GM19463 (cell line): ENCODE results near the gene DFFA.
"Not testable (repeated sequence)": the region's sequence is repeated elsewhere in the genome, so short reads cannot be mapped to it uniquely, and the experiment has no call there.

Experiments
- ATAC-seq: cut with Tn5 transposase; IDR thresholded peaks from one replicate; pipeline ENCODE4 v1.9.1; 2021; ENCODE audit warnings: mild to moderate bottlenecking, moderate library complexity; ENCODE audit not compliant: unreplicated experiment

The DFFA gene

DNA sequence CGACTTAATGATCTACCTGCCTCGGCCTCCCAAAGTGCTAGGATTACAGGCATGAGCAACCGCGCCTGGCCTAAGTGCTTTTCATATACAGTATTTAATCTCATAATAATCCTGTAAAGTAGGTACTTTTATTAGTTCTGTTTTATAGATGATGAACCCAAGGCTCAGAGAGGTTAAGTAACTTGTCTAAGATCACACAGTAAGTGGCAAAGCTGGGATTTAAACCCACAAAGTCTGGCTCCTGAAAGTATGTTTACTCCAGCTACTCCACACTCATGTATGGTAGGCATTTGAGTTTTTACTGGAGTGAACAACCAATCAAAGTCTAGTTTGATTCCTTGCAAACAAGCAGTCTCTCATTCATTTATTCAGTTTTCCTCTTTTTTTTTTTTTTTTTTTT, 2.3 kb downstream of the DFFA start:
- no peak for ATAC-seq

DNA sequence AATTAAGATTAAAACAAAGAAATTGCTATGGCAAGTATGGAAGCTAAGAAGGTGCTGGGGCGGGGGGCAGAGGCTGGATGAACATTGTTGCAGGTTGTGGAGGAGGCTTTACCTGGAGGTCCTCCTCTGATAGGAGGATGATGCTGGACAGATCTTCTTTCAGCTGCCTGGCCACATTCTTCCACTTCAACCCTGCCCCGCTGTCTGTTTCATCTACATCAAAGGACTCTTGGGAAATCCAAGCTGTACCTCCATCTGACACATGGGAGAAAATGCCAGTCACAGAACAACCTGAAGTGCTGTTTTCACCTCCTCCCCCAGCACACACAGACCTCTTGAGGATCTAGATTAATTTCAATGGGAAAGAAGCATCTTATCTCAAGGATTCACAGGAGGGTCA, 5.3 kb downstream of the DFFA start:
- no peak for ATAC-seq

GRCh38 chr1:10459184-10459583, 13.1 kb downstream of the DFFA start:
- ATAC-seq, result no peak

DNA sequence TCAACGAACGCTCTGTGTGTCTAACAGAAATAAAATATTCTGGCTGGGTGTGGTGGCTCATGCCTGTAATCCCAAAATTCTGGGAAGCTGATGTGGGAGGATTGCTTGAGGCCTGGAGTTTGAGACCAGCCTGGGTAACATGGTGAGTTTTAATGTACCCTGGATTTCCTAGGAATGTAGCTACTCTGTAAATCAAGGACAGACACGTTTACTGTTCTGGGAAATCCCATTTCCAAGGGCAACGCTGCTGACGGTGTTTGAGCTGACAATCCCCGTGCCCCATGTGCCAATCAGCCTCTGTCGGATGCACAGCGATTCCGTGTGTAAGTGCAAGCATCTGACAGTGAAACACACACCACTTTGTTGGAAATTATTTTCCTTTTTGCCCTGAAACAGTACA, 14.5 kb downstream of the DFFA start:
- no peak for ATAC-seq

DNA sequence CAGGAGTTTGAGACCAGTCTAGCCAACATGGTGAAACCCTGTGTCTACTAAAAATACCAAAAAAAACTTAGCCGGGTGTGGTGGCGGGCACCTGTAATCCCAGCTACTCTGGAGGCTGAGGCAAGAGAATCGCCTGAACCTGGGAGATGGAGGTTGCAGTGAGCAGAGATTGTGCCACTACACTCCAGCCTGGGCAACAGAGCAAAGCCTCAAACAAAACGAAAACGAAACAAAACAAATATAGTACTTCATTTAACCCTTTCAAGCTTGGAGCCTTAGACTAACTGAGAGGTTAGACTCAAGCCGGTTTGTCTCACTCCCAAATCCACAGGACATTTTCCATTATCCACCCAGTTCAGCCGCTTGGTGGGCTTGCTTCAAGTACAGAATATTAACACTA, 14.9 kb downstream of the DFFA start:
- not testable (repeated sequence) for ATAC-seq

DNA sequence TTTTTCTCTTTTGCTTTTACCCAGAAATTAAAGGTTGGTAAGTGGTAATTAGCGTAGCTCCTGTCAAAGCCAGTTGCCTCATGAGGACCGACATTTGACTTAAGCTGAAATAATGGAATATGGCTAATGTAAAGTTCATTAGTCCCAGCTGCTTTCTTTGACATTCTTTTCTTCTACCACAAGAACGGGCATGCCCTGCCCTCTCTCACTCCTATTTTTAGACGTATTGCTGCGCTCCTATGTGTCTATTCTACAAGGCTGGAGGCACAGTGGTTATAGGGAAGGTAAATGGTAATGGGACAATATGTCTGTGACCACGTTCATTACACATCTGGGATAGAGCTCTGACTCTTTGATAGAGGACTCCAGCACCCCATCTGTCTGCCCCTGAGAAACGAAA, 15.7 kb downstream of the DFFA start:
- no peak for ATAC-seq

- no peak for ATAC-seq
Observed at GRCh38 chr1:10456048-10456447, 16.3 kb downstream of the DFFA start.

DNA sequence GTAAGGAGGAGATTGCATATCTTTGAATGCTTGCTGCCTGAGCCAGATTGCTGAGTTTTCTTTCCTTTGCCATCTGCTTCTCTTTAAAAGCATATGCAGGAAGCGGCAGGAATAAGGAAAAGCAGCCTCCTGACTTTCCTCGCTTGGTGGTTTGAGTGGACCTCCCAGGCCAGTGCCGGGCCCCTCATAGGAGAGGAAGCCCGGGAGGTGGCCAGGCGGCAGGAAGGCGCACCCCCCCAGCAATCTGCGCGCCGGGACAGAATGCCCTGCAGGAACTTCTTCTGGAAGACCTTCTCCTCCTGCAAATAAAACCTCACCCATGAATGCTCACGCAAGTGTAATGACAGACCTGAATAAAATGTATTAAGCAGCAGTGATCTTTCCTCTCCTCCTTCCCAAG, 21.0 kb downstream of the DFFA start:
- ATAC-seq, result no peak

DNA sequence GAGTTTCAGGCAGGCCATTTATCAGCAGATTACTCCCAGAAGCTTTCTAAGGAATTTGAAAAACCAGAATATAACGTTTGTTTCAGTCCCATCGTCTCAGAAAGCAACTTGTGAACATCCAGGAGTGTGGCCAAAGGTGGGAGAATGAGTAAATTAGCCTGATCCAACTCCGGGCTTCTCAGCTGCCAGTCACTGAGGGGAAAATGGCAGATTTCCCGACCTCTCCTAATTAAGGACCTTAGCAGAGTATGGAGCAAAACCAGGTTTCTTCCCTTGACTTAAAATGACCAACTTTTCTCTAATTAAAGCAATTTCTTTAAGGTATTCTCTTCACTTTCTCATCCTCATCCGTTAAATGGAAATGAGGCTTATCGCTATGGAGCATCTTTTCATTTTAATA, 21.5 kb downstream of the DFFA start:
- ATAC-seq, result no peak

- ATAC-seq, result no peak
Observed at GRCh38 chr1:10450156-10450814, 22.0 kb downstream of the DFFA start.

GRCh38 chr1:10449751-10450150, 22.6 kb downstream of the DFFA start, which contains the start of gene CORT:
CORT (plus strand) TSS chr1:10450031; CDS start chr1:10450224, 193 bp downstream.
- no peak for ATAC-seq

GRCh38 chr1:10446790-10447422, 25.4 kb downstream of the DFFA start:
- ATAC-seq, result no peak

DNA sequence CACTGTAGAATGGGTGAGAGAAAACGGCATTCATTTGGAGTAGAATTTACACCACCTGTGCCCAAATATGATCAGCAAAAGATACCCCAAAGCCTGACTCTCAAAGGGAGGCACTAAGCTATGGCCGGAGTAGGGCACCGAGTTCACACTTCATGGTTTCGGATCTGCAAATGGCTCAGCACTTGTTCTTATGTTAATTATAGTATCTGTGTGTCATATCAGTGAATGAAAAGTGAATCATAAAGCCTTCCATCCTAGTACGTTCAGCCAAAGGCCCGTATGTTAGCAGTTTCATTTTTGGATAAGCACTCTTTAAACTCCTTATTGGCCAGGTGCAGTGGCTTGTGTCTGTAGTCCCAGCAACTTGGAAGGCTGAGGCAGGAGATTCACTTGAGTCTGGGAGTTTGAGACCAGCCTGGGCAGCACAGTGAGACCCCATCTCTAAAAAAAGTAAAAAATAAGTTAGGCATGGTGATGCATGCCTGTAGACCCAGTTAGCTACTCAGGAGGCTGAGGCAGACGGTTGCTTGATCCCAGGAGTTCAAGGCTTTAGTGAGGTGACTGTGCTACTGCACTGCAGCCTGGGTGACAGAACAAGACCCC, 27.4 kb downstream of the DFFA start:
- ATAC-seq, result no peak

- ATAC-seq, result no peak
Observed at GRCh38 chr1:10444248-10444647, 28.1 kb downstream of the DFFA start.

- no peak for ATAC-seq
Observed at GRCh38 chr1:10440794-10441193, 31.5 kb downstream of the DFFA start.

DNA sequence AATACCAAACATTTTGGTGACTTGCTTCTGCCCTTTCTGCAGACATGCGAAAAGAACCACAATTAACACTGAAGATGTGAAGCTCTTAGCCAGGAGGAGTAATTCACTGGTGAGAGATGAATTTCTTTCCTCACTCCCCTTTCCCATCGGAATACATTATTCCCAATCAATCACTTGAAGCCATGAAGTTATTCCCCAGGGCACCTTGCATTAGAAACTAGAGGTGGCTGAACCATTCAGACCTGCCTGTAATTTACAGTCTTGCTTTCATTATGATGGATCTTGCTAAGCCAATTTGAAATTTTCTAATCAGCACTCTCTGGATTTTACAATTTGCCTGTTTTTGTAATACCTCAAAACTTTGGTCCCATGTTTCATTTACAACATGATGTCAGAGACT, 32.0 kb downstream of the DFFA start:
- ATAC-seq, result no peak

DNA sequence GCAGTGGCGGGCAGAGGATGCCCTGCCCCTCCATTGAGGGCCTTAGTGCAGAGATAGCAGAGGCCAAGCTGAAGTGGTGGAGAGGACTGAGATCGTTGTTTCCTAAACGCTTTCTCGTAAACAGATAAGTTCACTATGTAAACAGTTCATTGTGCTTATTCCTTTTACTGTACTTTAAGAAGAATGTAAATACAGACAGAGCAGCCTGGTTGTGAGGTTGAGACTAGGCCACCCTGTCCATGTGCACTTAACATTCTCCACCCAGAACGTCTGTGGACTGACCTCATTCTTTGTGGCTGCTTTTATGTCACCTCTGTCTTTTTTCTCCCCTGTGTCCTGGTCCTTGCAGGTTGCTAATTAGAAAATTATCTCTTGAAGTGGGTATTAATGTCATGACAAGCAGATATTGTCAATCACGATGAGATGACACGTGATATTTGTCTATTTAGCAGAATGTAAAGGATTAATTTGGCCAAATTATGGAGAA, 33.6 kb downstream of the DFFA start:
- no peak for ATAC-seq

GRCh38 chr1:10437052-10437451, 35.3 kb downstream of the DFFA start:
- no peak for ATAC-seq

DNA sequence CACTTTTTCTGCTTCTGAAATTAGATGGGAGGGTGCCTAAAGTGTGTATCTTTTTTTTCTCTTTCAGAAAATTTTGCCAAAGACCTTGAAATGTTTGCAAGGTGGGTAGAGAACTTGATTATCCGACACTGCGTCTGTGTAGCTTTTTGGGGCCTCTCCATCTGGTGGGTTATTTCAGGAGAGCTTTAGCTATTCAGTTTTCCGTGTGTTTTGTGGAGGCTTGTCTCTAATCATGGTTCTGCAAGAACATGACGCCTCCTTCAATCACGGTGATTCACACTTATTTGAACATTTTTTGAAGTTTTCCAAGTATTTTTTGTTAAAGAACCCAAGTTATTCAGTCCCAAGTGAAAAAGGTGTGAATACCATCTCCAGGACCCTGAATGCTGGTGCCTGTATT, 37.7 kb downstream of the DFFA start:
- no peak for ATAC-seq

DNA sequence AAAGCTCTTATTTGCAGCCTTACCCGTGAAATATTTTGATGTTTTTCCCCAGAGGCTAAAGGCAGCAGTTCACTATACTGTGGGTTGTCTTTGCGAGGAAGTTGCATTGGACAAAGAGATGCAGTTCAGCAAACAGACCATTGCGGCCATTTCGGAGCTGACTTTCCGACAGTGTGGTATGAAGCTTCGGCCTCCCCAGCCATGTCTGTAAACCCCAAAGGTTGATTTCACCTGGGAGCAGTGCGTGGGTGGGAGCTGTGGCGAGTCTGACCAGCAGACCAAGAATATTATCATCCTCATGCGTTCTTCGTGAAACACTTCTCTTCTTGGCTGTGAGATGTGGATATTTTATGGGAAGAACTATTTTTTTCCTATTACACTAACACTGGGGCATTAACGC, 38.5 kb downstream of the DFFA start:
- ATAC-seq, result no peak

- no peak for ATAC-seq
Observed at GRCh38 chr1:10432910-10433700, 39.2 kb downstream of the DFFA start.
